ENCODE results near the gene ZNF582. TPM values are rescaled to one million over a fixed set of nuclear protein-coding genes. Genes with fewer than 3 reads are reported as not detected.

ZNF582 gene
- 0.80 to 1.3 TPM (median 1.1 TPM) in 5 replicates for total RNA-seq (2022; extraction: Qiagen RNA extraction)

GRCh38 chr19:56393119-56394012 lies at the start of gene ZNF582:
Gene ZNF582 (minus strand): TSS chr19:56393534. CDS start chr19:56391752, 1,782 bp downstream.

GRCh38 chr19:56403764-56404704 lies 10.7 kb upstream of the ZNF582 start, which contains the start of gene ZNF583:
Gene ZNF583 (plus strand): TSS chr19:56404332. CDS start chr19:56407115, 2,783 bp downstream.

Other genes with a start within 250 kb of the ZNF582 start
- not detected in 5 replicates for gene GALP, start 217.5 kb downstream of the ZNF582 start, total RNA-seq (2022; extraction: Qiagen RNA extraction)
- 0.06 TPM in 1 of 5 replicates, not detected in the others for gene ZSCAN5B, start 195.8 kb downstream of the ZNF582 start, total RNA-seq (2022; extraction: Qiagen RNA extraction)
- 0.07 TPM in 1 of 5 replicates, not detected in the others for gene ZSCAN5C, start 191.3 kb downstream of the ZNF582 start, total RNA-seq (2022; extraction: Qiagen RNA extraction)
- not detected in 5 replicates for gene EDDM13, start 120.8 kb downstream of the ZNF582 start, total RNA-seq (2022; extraction: Qiagen RNA extraction)
- gene ZSCAN5A, start 78.7 kb downstream of the ZNF582 start, total RNA-seq (2022; extraction: Qiagen RNA extraction) = 6.5 to 8.4 TPM (median 6.5 TPM) in 5 replicates
- gene ZNF583, start 10.8 kb upstream of the ZNF582 start, total RNA-seq (2022; extraction: Qiagen RNA extraction) = 1.6 to 2.4 TPM (median 2.3 TPM) in 5 replicates
- not detected in 5 replicates for gene ZNF667, start 83.8 kb upstream of the ZNF582 start, total RNA-seq (2022; extraction: Qiagen RNA extraction)
- 0.06 to 0.29 TPM (median 0.06 TPM) in 5 replicates for gene ZNF471, start 114.3 kb upstream of the ZNF582 start, total RNA-seq (2022; extraction: Qiagen RNA extraction)
- gene ZFP28, start 145.4 kb upstream of the ZNF582 start, total RNA-seq (2022; extraction: Qiagen RNA extraction) = 3.2 to 4.3 TPM (median 3.9 TPM) in 5 replicates
- 1.2 to 2.2 TPM (median 1.9 TPM) in 5 replicates for gene ZNF470, start 173.9 kb upstream of the ZNF582 start, total RNA-seq (2022; extraction: Qiagen RNA extraction)
- gene ZNF71, start 201.8 kb upstream of the ZNF582 start, total RNA-seq (2022; extraction: Qiagen RNA extraction) = 9.1 to 12.8 TPM (median 12.0 TPM) in 5 replicates
- gene SMIM17, start 249.6 kb upstream of the ZNF582 start, total RNA-seq (2022; extraction: Qiagen RNA extraction) = 0.09 to 0.11 TPM in 2 of 5 replicates, not detected in the others

All from A549 treated with dexamethasone at 1 μM for 4 hours (cell line).